Activated T-helper 2 cell treated with anti-CD3 and anti-CD28 coated beads, Interferon-gamma antibody, Interleukin-2, Interleukin-4, amounts not matched to agents 10 μg/mL and 5 μg/mL and 100 μg/mL, durations not matched to agents 14 hours and 24 hours and 36 hours (primary cell): ENCODE measurements around the gene PPP1R7. TPM values are rescaled to one million over a fixed set of nuclear protein-coding genes. Genes with fewer than 3 reads are reported as not detected.
A peak's percentile ranks its signal among the peaks of the same experiment; 100 is the strongest.

ENCODE experiments used
- DNase-seq: peaks from one replicate; pipeline ENCODE4 v3.0.0; 2021; ENCODE audit warnings: low spot score
- H3K27ac Mint-ChIP-seq: one replicate; pipeline ENCODE4 v1.8.0; 2021; ENCODE audit warnings: mixed read lengths
- H3K27me3 Mint-ChIP-seq: one replicate; pipeline ENCODE4 v1.8.0; 2021; ENCODE audit warnings: low read depth, mixed read lengths
- H3K36me3 Mint-ChIP-seq: one replicate; pipeline ENCODE4 v1.8.0; 2021; ENCODE audit warnings: low read depth, mixed read lengths
- H3K4me1 Mint-ChIP-seq: one replicate; pipeline ENCODE4 v1.8.0; 2021; ENCODE audit warnings: low read depth, mixed read lengths
- H3K4me3 Mint-ChIP-seq: one replicate; pipeline ENCODE4 v1.8.0; 2021; ENCODE audit warnings: low read depth, mild to moderate bottlenecking, moderate library complexity, mixed read lengths
- H3K9me3 Mint-ChIP-seq: one replicate; pipeline ENCODE4 v1.8.0; 2021; ENCODE audit warnings: mixed read lengths
- intact Hi-C: fragments of 100-400 bp; cut with micrococcal nuclease; formaldehyde crosslinking; loops from one replicate; pipeline ENCODE4 v1.15.1; 2023
- total RNA-seq: library from RNA; stranded (reverse); gene quantifications from 2 replicates; pipeline ENCODE4 v1.2.3, GENCODE V29; 2022

Gene PPP1R7
- total RNA-seq, 1 donor from 2014 or later: 101 TPM

GRCh38 chr2:241163601-241164118, 13.4 kb downstream of the PPP1R7 start:
- DNase-seq: no peak
- H3K4me1 Mint-ChIP-seq: peaks cover 1% of the 10 kb centered on the region
- H3K36me3 Mint-ChIP-seq: peaks cover 67% of the 10 kb centered on the region
- H3K9me3 Mint-ChIP-seq: no peaks in the 10 kb centered on the region
- no peaks in the 10 kb centered on the region for H3K27me3 Mint-ChIP-seq
- no peak overlapping the region for H3K27ac Mint-ChIP-seq
- H3K4me3 Mint-ChIP-seq: no peak overlapping the region
- intact Hi-C loops: no loop called here

- Mint-ChIP-seq H3K27me3 (no peaks in the 10 kb centered on the region), H3K4me3 (no peak overlapping the region), H3K4me1 (no peaks in the 10 kb centered on the region), H3K36me3 (peaks cover 71% of the 10 kb centered on the region), H3K9me3 (peaks cover 23% of the 10 kb centered on the region), H3K27ac (no peak overlapping the region)
- intact Hi-C loops: no loop called here
- no peak for DNase-seq
Observed at GRCh38 chr2:241168366-241168765, 18.1 kb downstream of the PPP1R7 start.

- Mint-ChIP-seq H3K27ac (no peak overlapping the region), H3K36me3 (peaks cover 71% of the 10 kb centered on the region), H3K27me3 (no peaks in the 10 kb centered on the region), H3K4me1 (peaks cover 2% of the 10 kb centered on the region), H3K4me3 (no peak overlapping the region), H3K9me3 (peaks cover 23% of the 10 kb centered on the region)
- no peak for DNase-seq
- intact Hi-C loops: no loop called here
Observed at GRCh38 chr2:241173557-241173956, 23.3 kb downstream of the PPP1R7 start.

- H3K27me3 Mint-ChIP-seq: no peaks in the 10 kb centered on the region
- intact Hi-C loops: no loop called here
- DNase-seq: no peak
- no peak overlapping the region for H3K27ac Mint-ChIP-seq
- H3K4me3 Mint-ChIP-seq: no peak overlapping the region
- peaks cover 14% of the 10 kb centered on the region for H3K4me1 Mint-ChIP-seq
- H3K36me3 Mint-ChIP-seq: peaks cover 55% of the 10 kb centered on the region
- H3K9me3 Mint-ChIP-seq: no peaks in the 10 kb centered on the region
Observed at GRCh38 chr2:241177526-241178334, 27.5 kb downstream of the PPP1R7 start.

- H3K36me3 Mint-ChIP-seq: peaks cover 50% of the 10 kb centered on the region
Observed at GRCh38 chr2:241178961-241179360, 28.7 kb downstream of the PPP1R7 start.

GRCh38 chr2:241179899-241180298, 29.6 kb downstream of the PPP1R7 start:
- Mint-ChIP-seq H3K27ac (peak overlapping the region; percentile 59), H3K9me3 (no peaks in the 10 kb centered on the region), H3K4me1 (peaks cover 12% of the 10 kb centered on the region), H3K36me3 (peaks cover 44% of the 10 kb centered on the region), H3K4me3 (no peak overlapping the region), H3K27me3 (no peaks in the 10 kb centered on the region)
- intact Hi-C loops: no loop called here
- DNase-seq: no peak

More at GRCh38 chr2:241178961-241179360, 28.7 kb downstream of the PPP1R7 start:
- H3K27ac Mint-ChIP-seq: no peak overlapping the region
- DNase-seq: no peak
- H3K4me3 Mint-ChIP-seq: no peak overlapping the region
- intact Hi-C loops: no loop called here
- no peaks in the 10 kb centered on the region for H3K9me3 Mint-ChIP-seq
- H3K4me1 Mint-ChIP-seq: peaks cover 12% of the 10 kb centered on the region
- no peaks in the 10 kb centered on the region for H3K27me3 Mint-ChIP-seq

GRCh38 chr2:241180495-241180894, 30.2 kb downstream of the PPP1R7 start:
- Mint-ChIP-seq H3K27ac (no peak overlapping the region), H3K36me3 (peaks cover 38% of the 10 kb centered on the region)
- DNase-seq: no peak

GRCh38 chr2:241182126-241182525, 31.9 kb downstream of the PPP1R7 start:
- H3K9me3 Mint-ChIP-seq: no peaks in the 10 kb centered on the region
- H3K4me3 Mint-ChIP-seq: no peak overlapping the region
- intact Hi-C loops: no loop called here
- no peak overlapping the region for H3K27ac Mint-ChIP-seq
- no peaks in the 10 kb centered on the region for H3K27me3 Mint-ChIP-seq
- peaks cover 12% of the 10 kb centered on the region for H3K4me1 Mint-ChIP-seq
- DNase-seq: no peak
- H3K36me3 Mint-ChIP-seq: peaks cover 28% of the 10 kb centered on the region

More at GRCh38 chr2:241180495-241180894, 30.2 kb downstream of the PPP1R7 start:
- Mint-ChIP-seq H3K4me1 (peaks cover 12% of the 10 kb centered on the region), H3K9me3 (no peaks in the 10 kb centered on the region), H3K4me3 (no peak overlapping the region), H3K27me3 (no peaks in the 10 kb centered on the region)
- intact Hi-C loops: no loop called here

- Mint-ChIP-seq H3K36me3 (peaks cover 28% of the 10 kb centered on the region), H3K27ac (no peak overlapping the region), H3K9me3 (no peaks in the 10 kb centered on the region), H3K4me3 (no peak overlapping the region), H3K4me1 (peaks cover 12% of the 10 kb centered on the region), H3K27me3 (no peaks in the 10 kb centered on the region)
- intact Hi-C loops: no loop called here
- DNase-seq: no peak
Observed at GRCh38 chr2:241182531-241183133, 32.4 kb downstream of the PPP1R7 start.

- H3K4me3 Mint-ChIP-seq: no peak overlapping the region
- DNase-seq: no peak
- no peak overlapping the region for H3K27ac Mint-ChIP-seq
Observed at GRCh38 chr2:241183221-241183620, 33.0 kb downstream of the PPP1R7 start.

GRCh38 chr2:241184901-241185300, 34.6 kb downstream of the PPP1R7 start:
- peaks cover 4% of the 10 kb centered on the region for H3K4me1 Mint-ChIP-seq
- H3K27ac Mint-ChIP-seq: no peak overlapping the region
- H3K27me3 Mint-ChIP-seq: no peaks in the 10 kb centered on the region
- no peak overlapping the region for H3K4me3 Mint-ChIP-seq
- no peaks in the 10 kb centered on the region for H3K9me3 Mint-ChIP-seq
- intact Hi-C loops: no loop called here
- no peak for DNase-seq
- peaks cover 9% of the 10 kb centered on the region for H3K36me3 Mint-ChIP-seq

More at GRCh38 chr2:241183221-241183620, 33.0 kb downstream of the PPP1R7 start:
- intact Hi-C loops: no loop called here
- Mint-ChIP-seq H3K4me1 (peaks cover 12% of the 10 kb centered on the region), H3K36me3 (peaks cover 24% of the 10 kb centered on the region), H3K27me3 (no peaks in the 10 kb centered on the region), H3K9me3 (no peaks in the 10 kb centered on the region)

- no peaks in the 10 kb centered on the region for H3K9me3 Mint-ChIP-seq
- H3K4me3 Mint-ChIP-seq: no peak overlapping the region
- no peaks in the 10 kb centered on the region for H3K27me3 Mint-ChIP-seq
- no peak for DNase-seq
- peaks cover 6% of the 10 kb centered on the region for H3K36me3 Mint-ChIP-seq
- H3K4me1 Mint-ChIP-seq: no peaks in the 10 kb centered on the region
- H3K27ac Mint-ChIP-seq: no peak overlapping the region
- intact Hi-C loops: no loop called here
Observed at GRCh38 chr2:241185961-241186360, 35.7 kb downstream of the PPP1R7 start.
